Measurements from ENCODE around the gene ZBED1. TPM values are rescaled to one million over a fixed set of nuclear protein-coding genes. Genes with fewer than 3 reads are reported as not detected.

The ZBED1 gene
- total and polyA plus RNA-seq, 2 experiments from 2014 or later = 16.1 to 43.8 TPM

DNA sequence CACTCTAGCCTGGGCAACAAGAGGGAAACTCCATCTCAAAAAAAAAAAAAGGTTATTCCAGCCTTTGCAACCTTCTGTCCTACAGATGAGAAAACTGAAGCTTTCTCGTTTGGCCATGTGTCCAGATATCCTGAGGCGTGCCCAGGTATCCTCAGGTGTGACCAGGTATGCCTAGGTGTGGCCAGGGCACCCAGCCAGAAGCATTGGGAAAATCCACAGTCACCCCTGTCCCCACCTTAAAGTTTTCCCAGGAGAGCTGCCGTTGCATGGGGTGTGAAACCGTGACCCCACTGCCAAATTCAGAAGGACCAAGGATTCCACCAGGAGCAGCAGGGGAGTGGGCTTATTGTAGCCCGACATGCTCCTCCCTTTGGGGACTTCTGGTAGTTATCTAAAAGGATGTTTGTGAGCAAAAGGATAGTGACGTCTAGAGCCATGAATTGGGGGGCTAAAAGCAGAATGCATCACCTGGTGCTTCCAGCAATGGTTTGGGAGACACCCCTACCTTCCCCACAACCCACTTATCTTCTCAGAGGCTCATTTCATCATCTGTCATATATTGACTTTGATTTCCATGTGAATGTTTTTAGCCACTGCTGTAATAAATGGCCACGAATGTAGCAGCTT is 4.0 kb upstream of the ZBED1 start:
- DNase-seq (ENCODE audit: low spot score) (no peak), ATAC-seq (no peak)
- Mint-ChIP-seq H3K9me3 (no peaks in the 10 kb centered on the region), H3K27me3 (ENCODE audit: insufficient read depth, low read depth, poor library complexity) (peaks cover 9% of the 10 kb centered on the region), H3K4me3 (no peak overlapping the region), H3K36me3 (ENCODE audit: low read depth) (no peaks in the 10 kb centered on the region), H3K4me1 (no peaks in the 10 kb centered on the region), H3K27ac (no peak overlapping the region)
- peaks cover 4% of the 10 kb centered on the region for H3K79me2 ChIP-seq (replicated peaks; ENCODE audit: insufficient read depth)
- H3K27me3 ChIP-seq (ENCODE audit: insufficient read depth) = no peaks in the 10 kb centered on the region
- H3K27ac ChIP-seq (ENCODE audit: low read depth) = no peak overlapping the region
- TF ChIP-seq CREB1 (CRISPR knock-in tag; IDR thresholded peaks at IDR 0.05; ENCODE audit: low read depth) (no peak), EZH2phosphoT487 (IDR thresholded peaks at IDR 0.05; ENCODE audit: unreplicated experiment) (no peak), JUNB (IDR thresholded peaks at IDR 0.05; ENCODE audit: unreplicated experiment) (no peak), ZNF114 (CRISPR knock-in tag; IDR thresholded peaks at IDR 0.05) (no peak), ZNF331 (CRISPR knock-in tag; IDR thresholded peaks at IDR 0.05; ENCODE audit: low read depth) (no peak), NANOG (IDR thresholded peaks at IDR 0.05; ENCODE audit: borderline replicate concordance) (no peak), POLR2AphosphoS5 (IDR thresholded peaks at IDR 0.05; ENCODE audit: low read depth) (no peak), EZH2 (IDR thresholded peaks at IDR 0.05; ENCODE audit: low read depth, unreplicated experiment) (no peak), STAT1 (IDR thresholded peaks at IDR 0.05; ENCODE audit: unreplicated experiment) (no peak)
- TF ChIP-seq, protein P1, sequence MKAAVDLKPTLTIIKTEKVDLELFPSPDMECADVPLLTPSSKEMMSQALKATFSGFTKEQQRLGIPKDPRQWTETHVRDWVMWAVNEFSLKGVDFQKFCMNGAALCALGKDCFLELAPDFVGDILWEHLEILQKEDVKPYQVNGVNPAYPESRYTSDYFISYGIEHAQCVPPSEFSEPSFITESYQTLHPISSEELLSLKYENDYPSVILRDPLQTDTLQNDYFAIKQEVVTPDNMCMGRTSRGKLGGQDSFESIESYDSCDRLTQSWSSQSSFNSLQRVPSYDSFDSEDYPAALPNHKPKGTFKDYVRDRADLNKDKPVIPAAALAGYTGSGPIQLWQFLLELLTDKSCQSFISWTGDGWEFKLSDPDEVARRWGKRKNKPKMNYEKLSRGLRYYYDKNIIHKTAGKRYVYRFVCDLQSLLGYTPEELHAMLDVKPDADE (IDR thresholded peaks at IDR 0.05) = no peak
- TF ChIP-seq, protein P2, sequence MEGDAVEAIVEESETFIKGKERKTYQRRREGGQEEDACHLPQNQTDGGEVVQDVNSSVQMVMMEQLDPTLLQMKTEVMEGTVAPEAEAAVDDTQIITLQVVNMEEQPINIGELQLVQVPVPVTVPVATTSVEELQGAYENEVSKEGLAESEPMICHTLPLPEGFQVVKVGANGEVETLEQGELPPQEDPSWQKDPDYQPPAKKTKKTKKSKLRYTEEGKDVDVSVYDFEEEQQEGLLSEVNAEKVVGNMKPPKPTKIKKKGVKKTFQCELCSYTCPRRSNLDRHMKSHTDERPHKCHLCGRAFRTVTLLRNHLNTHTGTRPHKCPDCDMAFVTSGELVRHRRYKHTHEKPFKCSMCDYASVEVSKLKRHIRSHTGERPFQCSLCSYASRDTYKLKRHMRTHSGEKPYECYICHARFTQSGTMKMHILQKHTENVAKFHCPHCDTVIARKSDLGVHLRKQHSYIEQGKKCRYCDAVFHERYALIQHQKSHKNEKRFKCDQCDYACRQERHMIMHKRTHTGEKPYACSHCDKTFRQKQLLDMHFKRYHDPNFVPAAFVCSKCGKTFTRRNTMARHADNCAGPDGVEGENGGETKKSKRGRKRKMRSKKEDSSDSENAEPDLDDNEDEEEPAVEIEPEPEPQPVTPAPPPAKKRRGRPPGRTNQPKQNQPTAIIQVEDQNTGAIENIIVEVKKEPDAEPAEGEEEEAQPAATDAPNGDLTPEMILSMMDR (conservative IDR thresholded peaks at IDR 0.05; ENCODE audit: low read depth in 2 of 2) = no peak
- TF ChIP-seq, protein P3, sequence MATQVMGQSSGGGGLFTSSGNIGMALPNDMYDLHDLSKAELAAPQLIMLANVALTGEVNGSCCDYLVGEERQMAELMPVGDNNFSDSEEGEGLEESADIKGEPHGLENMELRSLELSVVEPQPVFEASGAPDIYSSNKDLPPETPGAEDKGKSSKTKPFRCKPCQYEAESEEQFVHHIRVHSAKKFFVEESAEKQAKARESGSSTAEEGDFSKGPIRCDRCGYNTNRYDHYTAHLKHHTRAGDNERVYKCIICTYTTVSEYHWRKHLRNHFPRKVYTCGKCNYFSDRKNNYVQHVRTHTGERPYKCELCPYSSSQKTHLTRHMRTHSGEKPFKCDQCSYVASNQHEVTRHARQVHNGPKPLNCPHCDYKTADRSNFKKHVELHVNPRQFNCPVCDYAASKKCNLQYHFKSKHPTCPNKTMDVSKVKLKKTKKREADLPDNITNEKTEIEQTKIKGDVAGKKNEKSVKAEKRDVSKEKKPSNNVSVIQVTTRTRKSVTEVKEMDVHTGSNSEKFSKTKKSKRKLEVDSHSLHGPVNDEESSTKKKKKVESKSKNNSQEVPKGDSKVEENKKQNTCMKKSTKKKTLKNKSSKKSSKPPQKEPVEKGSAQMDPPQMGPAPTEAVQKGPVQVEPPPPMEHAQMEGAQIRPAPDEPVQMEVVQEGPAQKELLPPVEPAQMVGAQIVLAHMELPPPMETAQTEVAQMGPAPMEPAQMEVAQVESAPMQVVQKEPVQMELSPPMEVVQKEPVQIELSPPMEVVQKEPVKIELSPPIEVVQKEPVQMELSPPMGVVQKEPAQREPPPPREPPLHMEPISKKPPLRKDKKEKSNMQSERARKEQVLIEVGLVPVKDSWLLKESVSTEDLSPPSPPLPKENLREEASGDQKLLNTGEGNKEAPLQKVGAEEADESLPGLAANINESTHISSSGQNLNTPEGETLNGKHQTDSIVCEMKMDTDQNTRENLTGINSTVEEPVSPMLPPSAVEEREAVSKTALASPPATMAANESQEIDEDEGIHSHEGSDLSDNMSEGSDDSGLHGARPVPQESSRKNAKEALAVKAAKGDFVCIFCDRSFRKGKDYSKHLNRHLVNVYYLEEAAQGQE (IDR thresholded peaks at IDR 0.05; ENCODE audit: unreplicated experiment) = no peak
- TF ChIP-seq, protein P4, sequence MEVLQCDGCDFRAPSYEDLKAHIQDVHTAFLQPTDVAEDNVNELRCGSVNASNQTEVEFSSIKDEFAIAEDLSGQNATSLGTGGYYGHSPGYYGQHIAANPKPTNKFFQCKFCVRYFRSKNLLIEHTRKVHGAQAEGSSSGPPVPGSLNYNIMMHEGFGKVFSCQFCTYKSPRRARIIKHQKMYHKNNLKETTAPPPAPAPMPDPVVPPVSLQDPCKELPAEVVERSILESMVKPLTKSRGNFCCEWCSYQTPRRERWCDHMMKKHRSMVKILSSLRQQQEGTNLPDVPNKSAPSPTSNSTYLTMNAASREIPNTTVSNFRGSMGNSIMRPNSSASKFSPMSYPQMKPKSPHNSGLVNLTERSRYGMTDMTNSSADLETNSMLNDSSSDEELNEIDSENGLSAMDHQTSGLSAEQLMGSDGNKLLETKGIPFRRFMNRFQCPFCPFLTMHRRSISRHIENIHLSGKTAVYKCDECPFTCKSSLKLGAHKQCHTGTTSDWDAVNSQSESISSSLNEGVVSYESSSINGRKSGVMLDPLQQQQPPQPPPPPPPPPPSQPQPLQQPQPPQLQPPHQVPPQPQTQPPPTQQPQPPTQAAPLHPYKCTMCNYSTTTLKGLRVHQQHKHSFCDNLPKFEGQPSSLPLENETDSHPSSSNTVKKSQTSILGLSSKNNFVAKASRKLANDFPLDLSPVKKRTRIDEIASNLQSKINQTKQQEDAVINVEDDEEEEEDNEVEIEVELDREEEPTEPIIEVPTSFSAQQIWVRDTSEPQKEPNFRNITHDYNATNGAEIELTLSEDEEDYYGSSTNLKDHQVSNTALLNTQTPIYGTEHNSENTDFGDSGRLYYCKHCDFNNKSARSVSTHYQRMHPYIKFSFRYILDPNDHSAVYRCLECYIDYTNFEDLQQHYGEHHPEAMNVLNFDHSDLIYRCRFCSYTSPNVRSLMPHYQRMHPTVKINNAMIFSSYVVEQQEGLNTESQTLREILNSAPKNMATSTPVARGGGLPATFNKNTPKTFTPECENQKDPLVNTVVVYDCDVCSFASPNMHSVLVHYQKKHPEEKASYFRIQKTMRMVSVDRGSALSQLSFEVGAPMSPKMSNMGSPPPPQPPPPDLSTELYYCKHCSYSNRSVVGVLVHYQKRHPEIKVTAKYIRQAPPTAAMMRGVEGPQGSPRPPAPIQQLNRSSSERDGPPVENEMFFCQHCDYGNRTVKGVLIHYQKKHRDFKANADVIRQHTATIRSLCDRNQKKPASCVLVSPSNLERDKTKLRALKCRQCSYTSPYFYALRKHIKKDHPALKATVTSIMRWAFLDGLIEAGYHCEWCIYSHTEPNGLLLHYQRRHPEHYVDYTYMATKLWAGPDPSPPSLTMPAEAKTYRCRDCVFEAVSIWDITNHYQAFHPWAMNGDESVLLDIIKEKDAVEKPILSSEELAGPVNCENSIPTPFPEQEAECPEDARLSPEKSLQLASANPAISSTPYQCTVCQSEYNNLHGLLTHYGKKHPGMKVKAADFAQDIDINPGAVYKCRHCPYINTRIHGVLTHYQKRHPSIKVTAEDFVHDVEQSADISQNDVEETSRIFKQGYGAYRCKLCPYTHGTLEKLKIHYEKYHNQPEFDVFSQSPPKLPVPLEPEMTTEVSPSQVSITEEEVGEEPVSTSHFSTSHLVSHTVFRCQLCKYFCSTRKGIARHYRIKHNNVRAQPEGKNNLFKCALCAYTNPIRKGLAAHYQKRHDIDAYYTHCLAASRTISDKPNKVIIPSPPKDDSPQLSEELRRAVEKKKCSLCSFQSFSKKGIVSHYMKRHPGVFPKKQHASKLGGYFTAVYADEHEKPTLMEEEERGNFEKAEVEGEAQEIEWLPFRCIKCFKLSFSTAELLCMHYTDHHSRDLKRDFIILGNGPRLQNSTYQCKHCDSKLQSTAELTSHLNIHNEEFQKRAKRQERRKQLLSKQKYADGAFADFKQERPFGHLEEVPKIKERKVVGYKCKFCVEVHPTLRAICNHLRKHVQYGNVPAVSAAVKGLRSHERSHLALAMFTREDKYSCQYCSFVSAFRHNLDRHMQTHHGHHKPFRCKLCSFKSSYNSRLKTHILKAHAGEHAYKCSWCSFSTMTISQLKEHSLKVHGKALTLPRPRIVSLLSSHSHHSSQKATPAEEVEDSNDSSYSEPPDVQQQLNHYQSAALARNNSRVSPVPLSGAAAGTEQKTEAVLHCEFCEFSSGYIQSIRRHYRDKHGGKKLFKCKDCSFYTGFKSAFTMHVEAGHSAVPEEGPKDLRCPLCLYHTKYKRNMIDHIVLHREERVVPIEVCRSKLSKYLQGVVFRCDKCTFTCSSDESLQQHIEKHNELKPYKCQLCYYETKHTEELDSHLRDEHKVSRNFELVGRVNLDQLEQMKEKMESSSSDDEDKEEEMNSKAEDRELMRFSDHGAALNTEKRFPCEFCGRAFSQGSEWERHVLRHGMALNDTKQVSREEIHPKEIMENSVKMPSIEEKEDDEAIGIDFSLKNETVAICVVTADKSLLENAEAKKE (CRISPR knock-in tag; IDR thresholded peaks at IDR 0.05) = no peak
- no peak overlapping the region for H2AFZ ChIP-seq
- no peaks in the 10 kb centered on the region for H3K36me3 ChIP-seq (ENCODE audit: insufficient read depth)
- H3K4me1 ChIP-seq (ENCODE audit: insufficient read depth) = peaks cover 1% of the 10 kb centered on the region; the same call in 1 of the 2 replicates
- no peaks in the 10 kb centered on the region for H3F3A ChIP-seq (replicated peaks; ENCODE audit: low read depth)
- no peaks in the 10 kb centered on the region for H4K20me1 ChIP-seq (replicated peaks; ENCODE audit: insufficient read depth)
- H3K4me2 ChIP-seq = no peak overlapping the region
- no peaks in the 10 kb centered on the region for H3K9me2 ChIP-seq (ENCODE audit: insufficient read depth)
- H3K4me3 ChIP-seq = no peak overlapping the region

Data from GM23338 (cell line).